NCI-H345 treated with DMSO at 0.1 percent for 48 hours (cell line): ENCODE measurements around the gene CALD1.

Source experiments
- DNase-seq: peaks from one replicate; lab custom pipeline; 2025; ENCODE audit not compliant: unreplicated experiment; lab: John Stamatoyannopoulos, UW

CALD1 gene

DNA sequence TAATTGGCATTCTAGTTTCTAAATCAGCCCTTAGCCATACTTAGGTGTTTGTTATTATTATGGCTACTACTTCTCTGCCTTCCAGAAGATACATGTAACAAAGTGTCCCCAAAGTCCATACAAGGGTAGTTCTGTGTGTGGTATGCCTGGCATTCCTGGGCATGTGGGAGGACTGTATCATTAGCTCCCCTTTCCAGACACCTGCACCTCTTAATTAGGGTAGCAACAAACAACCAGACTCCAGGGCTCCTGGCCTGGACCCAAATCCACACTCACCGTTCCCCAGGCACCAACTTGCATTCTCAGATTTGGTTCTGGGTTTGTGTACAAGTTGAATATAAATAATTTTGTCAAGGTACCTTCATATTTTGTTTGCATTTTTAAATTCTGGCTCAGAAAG, 15.5 kb upstream of the CALD1 start:
- no peak for DNase-seq

DNA sequence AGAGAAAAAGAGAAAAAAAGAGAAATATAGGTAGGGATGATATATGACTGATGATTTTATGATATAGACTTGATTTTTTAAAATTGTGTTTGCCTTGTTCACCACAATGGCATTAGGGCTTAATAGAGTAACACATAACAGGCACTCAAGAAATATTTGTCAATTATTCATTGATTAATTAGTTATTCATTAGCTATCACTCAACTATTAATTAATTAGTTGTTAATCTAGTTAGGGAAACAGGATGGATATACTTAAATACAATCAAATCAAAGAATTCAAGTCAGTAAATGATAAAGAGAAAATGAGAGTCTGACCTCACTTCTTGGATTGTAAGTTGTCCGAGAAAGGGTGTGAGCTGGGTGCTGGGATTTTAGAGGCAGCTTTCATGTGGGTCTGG, 15.1 kb upstream of the CALD1 start:
- no peak for DNase-seq

DNA sequence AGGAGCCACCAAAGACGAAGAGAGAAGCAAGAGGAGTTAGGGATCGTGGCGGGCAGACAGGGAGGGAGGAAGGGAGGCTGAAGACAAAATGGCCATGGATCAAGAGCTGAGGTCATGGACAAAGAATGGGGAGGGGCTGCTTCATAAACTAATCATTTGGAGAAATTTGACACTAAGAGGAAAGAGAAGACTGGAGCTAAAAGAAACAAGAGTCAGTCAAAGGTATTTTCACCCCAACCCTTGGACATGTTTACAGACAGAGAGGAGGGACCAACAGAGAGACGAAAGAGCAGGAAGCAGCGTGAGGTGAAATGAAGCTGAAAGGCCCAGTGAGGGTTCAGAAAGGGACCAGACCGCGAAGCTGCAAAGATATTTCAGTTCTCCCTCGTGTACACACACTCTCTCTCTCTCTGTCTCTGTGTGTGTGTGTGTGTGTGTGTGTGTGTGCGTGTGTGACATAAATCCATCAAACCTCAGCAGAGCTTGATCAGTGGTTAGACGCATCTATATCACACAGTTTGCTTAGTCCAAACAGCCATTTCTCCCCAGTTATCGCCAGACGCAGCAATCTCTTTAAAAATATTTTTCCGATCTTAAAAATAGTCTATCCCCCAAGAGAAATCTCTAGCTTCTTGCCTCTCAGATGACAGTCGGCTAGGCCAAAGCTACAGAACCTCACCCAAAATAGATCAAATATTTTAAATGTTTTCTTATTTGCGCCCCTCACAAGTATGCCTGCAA, 12.5 kb upstream of the CALD1 start:
- no peak for DNase-seq

DNA sequence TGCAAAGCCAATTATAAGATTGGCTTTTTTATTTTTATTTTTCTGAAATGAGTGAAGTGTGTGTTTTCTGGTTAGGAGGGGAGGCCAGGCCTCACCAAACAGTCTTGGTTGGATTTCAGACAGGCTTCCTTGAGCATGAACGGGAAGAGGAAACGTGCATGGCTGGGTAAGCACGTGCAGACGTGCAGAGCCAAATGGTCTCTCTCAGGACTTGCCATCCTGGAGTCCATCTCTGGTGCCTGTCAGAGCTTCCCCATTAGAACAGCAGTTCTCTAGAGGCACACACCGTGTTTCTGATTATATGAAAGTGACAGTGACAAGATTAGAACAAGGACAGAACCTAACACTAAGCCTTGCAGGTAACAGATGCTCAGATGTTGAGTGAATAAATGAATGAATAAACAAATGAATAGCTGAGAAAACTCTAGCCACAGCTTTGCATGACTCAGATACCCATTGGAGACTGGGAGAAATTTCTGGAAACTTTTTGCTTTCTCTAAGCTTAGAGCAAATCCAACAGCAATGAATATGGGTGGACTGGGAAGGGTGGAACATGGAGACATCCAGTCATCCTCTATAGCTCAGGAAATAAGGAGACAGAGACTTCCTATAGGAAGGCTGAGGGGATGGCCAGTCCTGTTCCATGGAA, 11.8 kb upstream of the CALD1 start:
- no peak for DNase-seq

DNA sequence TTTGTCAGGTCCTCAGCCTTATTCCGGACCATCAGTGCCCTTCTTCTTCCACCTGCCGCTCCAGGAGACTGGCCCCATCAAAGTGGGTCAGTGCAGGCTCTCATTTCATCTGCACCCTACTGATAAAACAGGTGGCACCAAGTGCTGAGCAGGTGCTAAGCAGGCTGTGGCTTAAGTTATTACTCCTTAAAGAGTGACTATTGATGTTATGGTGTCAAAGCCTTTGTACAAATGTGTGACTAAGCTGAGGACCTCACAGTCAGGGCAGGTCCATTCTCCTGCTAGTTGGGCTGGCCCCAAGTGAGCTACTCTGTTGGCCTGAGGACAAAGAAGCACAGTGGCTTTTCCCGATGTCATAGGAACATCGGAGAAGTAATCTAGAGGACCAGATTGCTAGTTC, 11.2 kb upstream of the CALD1 start:
- no peak for DNase-seq

DNA sequence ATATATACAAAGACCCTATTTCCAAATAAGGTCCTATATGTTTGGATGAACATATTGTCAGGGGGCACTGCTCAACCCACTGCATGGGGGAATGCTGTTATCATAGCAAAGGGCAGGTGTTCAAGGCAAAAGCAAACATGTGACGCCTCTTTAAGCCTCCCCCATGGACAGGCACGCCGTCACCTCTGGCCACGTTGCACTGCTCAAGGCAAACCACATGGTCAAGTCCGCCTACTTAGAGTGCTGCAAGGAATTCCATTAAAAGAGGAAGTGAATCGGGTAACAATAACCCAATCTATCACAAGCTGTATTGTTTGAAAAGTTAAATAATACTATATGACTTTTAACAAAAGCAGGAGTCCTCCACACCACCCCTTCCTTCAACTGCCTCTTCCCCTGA, 8.8 kb upstream of the CALD1 start:
- DNase-seq, result no peak

DNA sequence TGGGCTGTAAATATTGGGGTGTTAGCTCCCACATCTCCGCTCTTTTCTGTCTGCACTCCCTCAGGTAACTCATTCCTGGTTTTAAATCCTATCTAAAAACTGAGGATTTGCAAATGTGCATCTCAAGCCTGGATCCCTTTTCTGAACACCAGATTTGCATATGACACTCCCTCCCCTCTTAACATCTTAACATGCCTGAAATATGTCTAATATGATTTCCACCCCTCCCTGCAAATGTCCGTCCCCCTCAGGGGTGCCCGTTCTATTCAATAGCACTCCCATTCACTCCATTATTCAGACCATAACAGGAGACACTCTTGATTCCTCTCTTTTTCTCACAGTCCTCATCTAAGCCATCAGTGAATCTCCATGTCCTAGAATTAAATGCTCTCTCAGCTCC, 8.3 kb upstream of the CALD1 start:
- DNase-seq, result no peak

DNA sequence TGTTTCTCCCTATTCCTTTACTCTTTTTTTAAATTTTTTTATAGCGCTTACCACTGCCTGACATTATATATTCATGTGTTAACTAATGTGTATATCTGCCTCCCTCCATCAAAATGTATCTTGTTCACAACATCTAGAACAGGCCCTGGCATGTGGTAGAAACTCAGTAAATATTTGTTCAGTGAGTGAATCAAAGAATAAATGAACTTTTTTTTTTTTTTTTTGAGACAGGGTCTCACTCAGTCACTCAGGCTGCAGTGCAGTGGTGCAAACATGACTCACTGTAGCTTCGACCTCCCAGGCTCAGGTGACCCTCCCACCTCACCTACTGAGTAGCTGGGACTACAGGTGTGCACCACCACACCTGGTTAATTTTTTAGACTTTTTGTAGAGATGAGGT, 7.5 kb upstream of the CALD1 start:
- no peak for DNase-seq

DNA sequence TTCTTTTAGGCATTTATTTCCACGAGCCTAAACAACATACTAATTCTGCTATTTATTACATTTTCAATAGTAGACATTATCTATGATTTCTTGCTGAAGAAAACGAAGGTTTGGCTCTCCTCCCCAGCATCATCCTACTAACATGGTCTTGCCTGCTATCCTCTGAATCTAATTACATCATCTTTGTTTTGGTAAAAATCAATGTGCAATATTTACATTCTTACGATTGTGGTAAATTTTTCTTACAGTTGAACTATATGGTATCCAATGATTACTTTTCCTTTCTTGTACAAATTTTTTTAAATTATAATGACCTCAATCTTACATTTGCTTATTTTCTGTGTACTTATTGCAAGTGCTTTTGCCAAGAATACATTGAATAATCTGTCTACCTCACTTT, 7.0 kb upstream of the CALD1 start:
- no peak for DNase-seq

DNA sequence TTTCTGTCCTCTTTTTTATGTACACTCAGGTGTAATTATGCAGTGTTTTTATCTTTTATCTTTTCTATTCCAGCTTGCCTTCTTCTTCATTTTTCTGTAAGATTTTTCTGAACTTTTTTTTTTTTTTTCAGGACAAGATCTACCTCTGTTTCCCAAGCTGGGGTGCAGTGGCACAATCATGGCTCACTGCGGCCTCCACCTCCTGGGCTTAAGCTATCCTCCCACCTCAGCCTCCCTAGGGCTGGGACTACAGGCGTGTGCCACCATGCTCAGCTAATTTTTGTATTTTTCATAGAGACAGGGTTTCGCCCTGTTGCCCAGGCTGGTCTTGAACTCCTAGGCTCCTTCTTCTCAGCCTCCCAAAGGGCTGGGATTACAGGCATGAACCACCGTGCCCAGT, 6.3 kb upstream of the CALD1 start:
- no peak for DNase-seq

DNA sequence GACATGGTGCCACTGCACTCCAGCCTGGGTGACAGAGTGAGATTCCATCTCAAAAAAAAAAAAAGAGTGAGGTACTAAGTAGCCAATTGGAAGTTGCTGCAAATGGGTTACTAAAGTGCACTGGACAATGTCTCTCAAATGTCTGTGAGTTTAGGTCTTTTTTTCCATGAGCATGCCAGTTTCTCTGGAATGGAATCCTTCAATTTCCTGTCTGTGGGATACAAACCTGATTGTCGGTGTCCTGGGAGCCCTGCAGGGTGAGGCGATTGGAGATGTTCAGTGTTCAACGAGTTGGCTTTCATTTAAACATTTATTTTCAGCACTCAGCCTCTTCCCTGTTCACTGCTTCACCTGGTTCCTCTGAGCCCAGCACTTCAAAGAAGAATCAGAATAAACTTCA, 5.3 kb upstream of the CALD1 start:
- DNase-seq, result no peak

DNA sequence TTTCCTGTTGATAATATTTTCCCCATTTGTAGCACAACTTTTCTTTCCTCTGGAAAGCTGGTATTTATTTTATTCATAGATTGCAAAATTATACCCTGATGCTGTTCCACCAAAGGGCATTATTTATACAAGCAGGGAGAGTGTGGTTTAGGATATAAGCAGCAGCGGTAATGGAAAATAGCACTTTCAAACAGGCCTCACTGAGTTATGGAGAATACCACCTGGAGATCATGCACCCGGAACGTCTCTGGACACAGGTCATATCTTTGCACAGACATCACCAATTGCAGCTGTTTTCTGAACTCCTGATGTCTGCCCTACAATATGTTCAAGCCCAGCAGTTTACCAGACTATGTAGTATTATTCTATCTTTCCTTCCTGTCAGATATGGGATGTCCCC, 2.0 kb upstream of the CALD1 start:
- DNase-seq, result no peak

DNA sequence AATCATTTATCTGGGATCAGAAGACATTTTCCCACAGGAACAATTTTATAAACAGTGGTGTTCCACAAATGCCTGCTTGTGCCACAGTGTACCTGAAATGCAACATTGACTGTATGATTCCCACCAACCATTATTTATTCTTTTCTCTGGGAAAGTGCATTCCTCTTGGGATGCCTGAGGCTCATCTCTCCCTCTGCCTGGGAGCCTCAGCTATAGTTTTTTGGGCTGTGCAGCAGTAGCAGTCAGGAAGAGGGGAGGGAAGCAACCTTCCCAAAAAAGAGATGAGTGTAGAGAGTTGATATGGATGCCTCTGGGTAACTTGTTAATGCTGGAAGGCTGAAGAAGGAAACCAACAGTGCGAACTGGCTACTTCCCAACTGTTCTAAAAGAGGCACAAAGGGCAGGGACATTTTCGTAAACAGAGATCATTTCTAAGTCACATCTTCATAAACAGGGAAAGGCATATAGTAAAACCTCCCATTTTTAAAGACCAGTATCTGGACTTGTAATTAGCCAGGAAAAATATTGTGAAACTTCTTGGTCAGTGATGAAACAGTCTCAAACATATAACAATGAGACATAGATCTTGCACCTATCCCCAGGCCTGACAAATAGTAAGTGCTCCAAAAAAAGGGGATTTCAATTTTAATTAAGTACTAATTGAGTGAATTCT, 1.4 kb upstream of the CALD1 start:
- DNase-seq, result no peak

DNA sequence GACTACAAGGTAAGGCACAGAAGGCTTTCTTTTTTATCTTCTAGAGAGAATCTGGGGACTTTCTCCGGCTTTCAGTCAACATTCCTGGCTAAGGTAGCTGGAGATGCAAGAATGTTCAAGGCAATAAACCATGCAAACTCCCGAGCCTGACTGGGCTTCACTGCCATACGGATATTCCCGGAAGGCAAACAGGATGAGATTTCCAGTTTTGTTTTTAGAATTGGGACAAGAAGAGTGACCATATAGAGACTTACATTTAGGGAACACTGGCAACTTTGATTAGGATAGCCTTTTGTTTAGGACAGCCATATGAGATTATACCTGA, 269 bp downstream of the CALD1 start:
- no peak for DNase-seq

DNA sequence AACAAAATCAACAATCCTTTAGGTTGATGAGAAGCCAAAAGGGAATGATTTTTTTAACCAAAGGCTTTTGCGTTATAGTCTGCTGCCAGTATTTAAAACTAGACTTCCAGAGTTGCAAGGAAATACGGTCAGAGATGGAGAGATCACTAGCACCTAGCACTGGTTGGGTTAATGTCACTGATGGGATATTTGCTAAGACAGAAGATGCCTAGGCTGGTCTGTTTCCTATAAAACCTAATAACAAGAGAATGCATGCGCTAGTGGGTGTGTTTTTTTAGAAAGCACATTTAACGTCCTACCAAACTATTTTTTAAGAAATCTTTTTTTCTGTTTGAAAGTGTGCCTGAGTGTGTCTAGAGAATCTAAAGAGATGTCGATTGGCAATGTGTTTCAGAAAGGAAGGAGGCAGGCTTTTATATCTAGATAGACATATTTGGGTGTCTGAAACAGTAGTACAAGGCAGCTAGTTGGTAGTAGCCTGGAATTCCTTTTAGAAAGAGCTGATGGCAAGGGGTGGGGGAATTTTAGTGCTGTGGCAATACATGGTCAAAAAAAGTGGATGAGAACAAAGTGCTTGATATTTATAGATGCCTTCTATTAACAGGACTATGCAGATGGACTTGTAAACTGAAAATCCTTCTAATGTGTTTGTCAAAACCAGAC, 863 bp downstream of the CALD1 start:
- DNase-seq, result no peak

DNA sequence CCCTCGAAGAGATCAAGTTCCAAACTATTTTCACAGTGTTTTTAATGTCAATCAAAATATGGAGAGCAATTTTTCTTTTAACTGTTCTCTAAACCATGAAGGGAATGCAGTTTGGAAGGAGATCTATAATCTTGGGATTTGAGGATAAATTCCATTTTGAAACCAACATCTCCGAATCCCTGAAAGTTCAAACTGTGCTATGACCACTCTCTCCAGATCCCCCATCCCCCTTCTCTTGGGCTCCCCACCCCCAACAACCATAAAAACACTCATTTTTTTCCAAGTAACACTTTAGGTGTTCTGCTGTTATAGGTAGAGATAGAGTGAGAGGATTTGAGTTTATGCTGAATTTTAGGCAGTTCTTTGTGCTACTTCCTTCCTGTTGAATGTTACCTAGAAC, 1.7 kb downstream of the CALD1 start:
- DNase-seq, result no peak

DNA sequence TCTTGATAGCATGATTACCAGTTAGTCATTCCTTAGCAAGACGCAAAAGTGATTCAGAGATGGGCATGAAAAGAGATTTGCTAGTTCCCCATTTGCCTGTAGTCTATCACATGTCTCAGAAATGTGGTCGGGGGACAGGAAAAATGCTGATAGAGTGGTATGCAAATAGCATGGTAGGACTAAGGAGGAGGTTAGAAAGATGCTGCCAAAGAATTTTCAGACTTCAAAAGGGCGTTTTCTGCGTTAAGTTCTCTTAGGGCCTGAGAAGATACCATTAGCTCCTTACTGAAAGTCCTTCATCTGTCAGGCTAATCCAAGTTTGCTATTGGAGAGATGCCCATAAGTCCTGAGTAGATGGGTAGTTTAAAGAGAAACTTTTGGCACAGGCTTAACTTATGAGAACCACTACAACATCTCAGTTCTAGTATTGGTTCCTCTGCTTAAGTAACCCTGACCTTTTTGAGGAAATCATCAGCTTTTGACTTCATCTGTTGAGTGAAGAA, 2.7 kb downstream of the CALD1 start:
- DNase-seq, result no peak

DNA sequence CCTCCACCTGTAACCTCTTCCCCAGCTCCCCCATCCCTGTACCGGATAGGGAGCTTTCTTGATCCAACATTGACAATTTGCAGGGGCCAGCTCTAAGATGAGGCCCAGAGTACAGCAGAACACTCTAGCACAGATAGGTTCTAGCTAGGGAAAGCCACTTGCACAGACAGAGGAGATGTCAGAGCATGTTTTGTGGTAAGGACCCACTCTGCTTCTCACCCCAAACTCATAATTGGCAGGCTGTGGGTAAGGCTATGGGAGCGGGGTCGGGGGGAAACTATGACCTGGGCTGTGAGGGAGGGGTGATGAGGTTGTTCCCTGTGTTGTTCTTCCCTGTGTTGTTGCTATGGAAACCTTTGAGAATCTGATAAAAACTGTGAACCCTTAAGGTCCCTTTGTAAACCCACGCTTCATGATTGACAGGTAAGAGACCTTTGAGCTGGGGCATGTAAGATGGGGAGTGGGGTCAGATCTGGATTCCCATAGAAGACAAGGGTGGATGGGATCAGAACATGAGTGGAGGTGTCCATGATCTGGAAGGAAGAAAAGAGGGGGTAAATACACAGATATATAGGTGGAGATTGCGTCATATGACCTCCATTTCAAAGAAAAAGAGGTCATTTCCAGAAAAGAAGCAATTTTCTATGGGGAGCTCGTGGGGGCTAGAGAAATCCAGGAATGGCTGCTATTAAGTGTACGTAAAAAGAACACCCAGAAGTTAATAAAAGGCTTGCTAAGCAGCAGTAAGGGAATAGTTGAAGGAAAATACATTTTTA, 4.0 kb downstream of the CALD1 start:
- DNase-seq, result no peak

DNA sequence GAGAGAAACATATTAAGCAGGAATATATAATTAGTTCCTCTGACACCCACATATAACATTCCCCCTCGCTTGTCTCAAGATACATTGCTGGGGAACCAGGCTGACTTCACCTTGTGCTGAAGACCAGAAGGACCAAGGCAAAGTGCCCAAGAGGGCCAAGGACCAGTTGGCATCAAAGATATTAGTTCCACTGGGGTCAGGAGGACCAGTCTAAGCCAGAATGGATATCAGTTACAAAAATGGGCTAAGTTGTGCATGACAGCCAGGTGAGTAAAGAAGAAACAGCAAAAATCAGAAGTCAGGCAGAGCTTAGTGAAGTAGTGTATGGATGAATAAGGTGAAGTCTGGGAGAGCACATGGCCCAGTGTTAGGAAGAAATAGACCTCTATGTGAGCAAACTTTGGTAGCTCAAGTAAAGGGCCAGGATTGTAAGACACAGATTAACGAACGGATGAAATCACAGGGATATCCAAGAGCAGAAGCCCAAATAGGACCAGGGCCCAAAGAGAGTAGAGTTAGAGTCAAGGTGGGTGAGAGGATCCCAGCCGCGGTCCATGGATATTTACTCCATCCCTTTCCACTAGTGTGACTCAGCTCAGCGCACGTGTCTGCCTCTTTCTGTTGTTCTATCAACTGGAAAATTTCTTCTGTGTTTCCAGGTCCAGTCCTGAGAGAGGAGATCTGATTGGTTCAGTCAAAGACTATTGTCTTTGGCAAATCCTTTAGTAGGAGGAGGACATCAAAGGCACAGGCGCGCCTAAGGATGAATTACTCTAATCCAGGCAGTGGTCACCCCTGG, 5.0 kb downstream of the CALD1 start:
- no peak for DNase-seq

DNA sequence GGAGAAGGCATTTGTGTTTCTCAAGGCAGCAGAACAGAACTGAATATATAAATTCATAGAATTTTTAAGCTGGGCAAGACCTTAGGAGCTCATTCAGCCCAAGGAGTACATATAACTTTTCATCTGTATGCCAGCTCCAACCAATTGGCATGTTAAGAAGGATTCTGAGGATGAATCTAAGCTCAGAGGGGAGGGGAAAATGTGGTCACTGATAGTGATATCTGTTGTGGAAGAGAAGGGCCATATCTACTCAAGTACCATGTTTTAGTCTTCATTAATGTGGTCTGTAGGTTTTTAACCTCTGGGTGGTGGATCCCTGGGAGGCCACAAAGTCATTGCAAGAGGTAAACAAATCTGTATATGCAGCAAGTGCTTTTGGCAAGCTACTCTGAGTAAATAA, 6.4 kb downstream of the CALD1 start:
- no peak for DNase-seq
